CD4-positive, alpha-beta T cell treated with Interleukin-4 for 4 hours (primary cell): ENCODE results near the gene BARX2.
"Not testable (repeated sequence)": the region's sequence is repeated elsewhere in the genome, so short reads cannot be mapped to it uniquely, and the experiment has no call there.

Source experiments
- DNase-seq: peaks from one replicate; pipeline ENCODE4 v3.0.0-alpha.2; 2020

BARX2 gene

GRCh38 chr11:129375751-129376657 is at the start of gene BARX2:
Gene BARX2, plus strand, starts transcription at chr11:129375848. Its CDS starts 188 bp downstream, at chr11:129376036.
- no peak for DNase-seq

GRCh38 chr11:129326921-129327320 is 48.7 kb upstream of the BARX2 start:
- DNase-seq, result no peak

- not testable (repeated sequence) for DNase-seq
Observed at GRCh38 chr11:129327708-129328107, 47.9 kb upstream of the BARX2 start.

- DNase-seq, result no peak
Observed at GRCh38 chr11:129328756-129329155, 46.9 kb upstream of the BARX2 start.

- no peak for DNase-seq
Observed at GRCh38 chr11:129331217-129331616, 44.4 kb upstream of the BARX2 start.

GRCh38 chr11:129331871-129332274 is 43.8 kb upstream of the BARX2 start:
- DNase-seq, result peak; percentile 37

GRCh38 chr11:129333873-129334272 is 41.8 kb upstream of the BARX2 start:
- DNase-seq, result no peak

GRCh38 chr11:129344301-129344940 is 31.2 kb upstream of the BARX2 start:
- DNase-seq, result peak; percentile 24

- DNase-seq, result no peak
Observed at GRCh38 chr11:129346916-129347315, 28.7 kb upstream of the BARX2 start.

GRCh38 chr11:129348813-129349212 is 26.8 kb upstream of the BARX2 start:
- DNase-seq, result no peak

GRCh38 chr11:129352676-129353075 is 23.0 kb upstream of the BARX2 start:
- DNase-seq, result no peak

GRCh38 chr11:129354691-129355090 is 21.0 kb upstream of the BARX2 start:
- DNase-seq, result no peak

GRCh38 chr11:129359748-129360147 is 15.9 kb upstream of the BARX2 start:
- DNase-seq, result no peak

- DNase-seq, result peak; percentile 61
Observed at GRCh38 chr11:129364143-129364654, 11.4 kb upstream of the BARX2 start.

GRCh38 chr11:129365816-129366215 is 9.8 kb upstream of the BARX2 start:
- no peak for DNase-seq

GRCh38 chr11:129366737-129367597 is 8.7 kb upstream of the BARX2 start:
- no peak for DNase-seq

- no peak for DNase-seq
Observed at GRCh38 chr11:129368889-129369672, 6.6 kb upstream of the BARX2 start.

- no peak for DNase-seq
Observed at GRCh38 chr11:129370715-129371114, 4.9 kb upstream of the BARX2 start.

GRCh38 chr11:129372609-129373488 is 2.8 kb upstream of the BARX2 start:
- no peak for DNase-seq

- DNase-seq, result no peak
Observed at GRCh38 chr11:129373489-129373953, 2.1 kb upstream of the BARX2 start.
